Measurements from ENCODE around the gene HSF2BP. TPM values are rescaled to one million over a fixed set of nuclear protein-coding genes. Genes with fewer than 3 reads are reported as not detected.
A peak's percentile ranks its signal among the peaks of the same experiment; 100 is the strongest.

HSF2BP gene
- total RNA-seq, 4 donors from 2014 or later: 0.40 to 2.4 (median 1.2) TPM

DNA sequence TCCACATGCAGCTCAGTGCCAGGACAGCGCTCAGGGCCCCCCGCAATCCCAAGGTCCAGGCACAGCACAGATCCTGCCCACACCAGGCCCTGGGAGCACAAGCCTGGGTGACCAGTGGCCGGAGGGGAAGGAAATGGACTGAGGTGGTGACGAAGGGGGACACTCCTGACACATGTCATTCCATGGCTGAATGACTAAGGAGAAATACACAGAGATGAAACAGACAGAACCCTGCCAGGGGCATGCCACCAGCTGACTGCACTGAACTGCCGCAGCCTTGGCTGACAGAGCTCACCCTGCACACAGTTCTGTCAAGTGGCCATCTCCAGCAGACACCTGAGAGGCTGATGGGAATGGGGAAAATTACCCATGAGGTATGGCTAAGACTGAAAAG, 56.1 kb downstream of the HSF2BP start:
- Histone ChIP-seq H3K27ac (peak overlapping the region in 2 of 4 donors; percentile 2 to 24), H3K4me3 (no peak overlapping the region), H3K4me1 (no peaks in the 10 kb centered on the region), H3K27me3 (no peaks in the 10 kb centered on the region), H3K9me3 (no peaks in the 10 kb centered on the region), H3K36me3 (no peaks in the 10 kb centered on the region)
- TF ChIP-seq, protein P1, sequence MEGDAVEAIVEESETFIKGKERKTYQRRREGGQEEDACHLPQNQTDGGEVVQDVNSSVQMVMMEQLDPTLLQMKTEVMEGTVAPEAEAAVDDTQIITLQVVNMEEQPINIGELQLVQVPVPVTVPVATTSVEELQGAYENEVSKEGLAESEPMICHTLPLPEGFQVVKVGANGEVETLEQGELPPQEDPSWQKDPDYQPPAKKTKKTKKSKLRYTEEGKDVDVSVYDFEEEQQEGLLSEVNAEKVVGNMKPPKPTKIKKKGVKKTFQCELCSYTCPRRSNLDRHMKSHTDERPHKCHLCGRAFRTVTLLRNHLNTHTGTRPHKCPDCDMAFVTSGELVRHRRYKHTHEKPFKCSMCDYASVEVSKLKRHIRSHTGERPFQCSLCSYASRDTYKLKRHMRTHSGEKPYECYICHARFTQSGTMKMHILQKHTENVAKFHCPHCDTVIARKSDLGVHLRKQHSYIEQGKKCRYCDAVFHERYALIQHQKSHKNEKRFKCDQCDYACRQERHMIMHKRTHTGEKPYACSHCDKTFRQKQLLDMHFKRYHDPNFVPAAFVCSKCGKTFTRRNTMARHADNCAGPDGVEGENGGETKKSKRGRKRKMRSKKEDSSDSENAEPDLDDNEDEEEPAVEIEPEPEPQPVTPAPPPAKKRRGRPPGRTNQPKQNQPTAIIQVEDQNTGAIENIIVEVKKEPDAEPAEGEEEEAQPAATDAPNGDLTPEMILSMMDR (IDR thresholded peaks at IDR 0.05): no peak
- TF ChIP-seq POLR2AphosphoS5 (IDR thresholded peaks at IDR 0.05) (no peak), POLR2A (IDR thresholded peaks at IDR 0.05) (no peak), EP300 (IDR thresholded peaks at IDR 0.05) (no peak)
- WGBS, 2 donors (ENCODE audit: low coverage in 1 of 2): 80% methylated on average over 5 of the region's 5 CpGs; no CpG with 5 or more reads in 1 of the 2 donors
- peak; percentile 46 for ATAC-seq

DNA sequence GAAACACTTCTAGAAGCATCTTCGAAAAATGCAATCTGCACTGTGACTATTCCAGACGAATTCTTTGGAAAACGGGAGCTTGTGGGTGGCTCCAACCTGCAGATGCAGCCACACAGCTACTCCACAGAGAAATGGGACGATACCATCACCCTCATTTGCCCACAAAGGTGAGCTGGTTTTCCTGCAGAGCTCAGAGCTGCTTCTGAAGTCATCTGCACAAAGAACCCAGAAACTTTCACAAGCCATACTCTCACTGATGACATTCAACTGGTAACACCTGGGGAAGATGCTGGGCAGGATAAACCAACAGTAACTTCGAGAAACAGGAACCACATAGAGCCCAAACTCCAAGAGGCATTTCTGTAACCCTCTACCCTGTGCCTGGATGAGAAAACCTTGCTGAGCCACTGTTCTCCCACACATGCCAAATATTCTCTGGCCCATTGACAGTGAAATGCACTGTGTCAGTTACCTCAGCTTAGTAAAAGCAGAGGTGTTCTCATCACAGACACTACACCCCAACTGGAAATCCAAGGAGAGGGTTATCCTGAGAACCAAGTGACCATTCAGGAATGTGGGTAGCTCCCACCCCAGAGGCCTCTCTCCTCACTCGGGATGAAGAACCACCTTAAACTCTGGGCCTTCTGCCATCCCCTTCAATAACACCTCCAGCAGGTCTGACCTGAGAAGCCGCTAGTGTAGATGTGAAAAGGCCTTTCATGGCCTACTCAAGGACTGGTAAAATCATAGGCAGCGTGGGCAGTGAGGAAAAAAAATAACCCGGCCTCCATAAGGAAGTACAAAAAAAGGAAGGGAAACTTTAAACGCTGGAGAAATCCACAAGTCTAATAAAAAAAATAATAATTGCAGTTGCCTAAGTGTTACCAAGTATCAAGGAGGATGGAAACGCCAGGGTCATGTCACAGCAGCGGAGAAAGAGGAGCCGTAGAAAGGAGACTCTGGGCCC, 56.7 kb downstream of the HSF2BP start:
- H3K27ac ChIP-seq: peak overlapping the region in 2 of 4 donors; percentile 2 to 24

DNA sequence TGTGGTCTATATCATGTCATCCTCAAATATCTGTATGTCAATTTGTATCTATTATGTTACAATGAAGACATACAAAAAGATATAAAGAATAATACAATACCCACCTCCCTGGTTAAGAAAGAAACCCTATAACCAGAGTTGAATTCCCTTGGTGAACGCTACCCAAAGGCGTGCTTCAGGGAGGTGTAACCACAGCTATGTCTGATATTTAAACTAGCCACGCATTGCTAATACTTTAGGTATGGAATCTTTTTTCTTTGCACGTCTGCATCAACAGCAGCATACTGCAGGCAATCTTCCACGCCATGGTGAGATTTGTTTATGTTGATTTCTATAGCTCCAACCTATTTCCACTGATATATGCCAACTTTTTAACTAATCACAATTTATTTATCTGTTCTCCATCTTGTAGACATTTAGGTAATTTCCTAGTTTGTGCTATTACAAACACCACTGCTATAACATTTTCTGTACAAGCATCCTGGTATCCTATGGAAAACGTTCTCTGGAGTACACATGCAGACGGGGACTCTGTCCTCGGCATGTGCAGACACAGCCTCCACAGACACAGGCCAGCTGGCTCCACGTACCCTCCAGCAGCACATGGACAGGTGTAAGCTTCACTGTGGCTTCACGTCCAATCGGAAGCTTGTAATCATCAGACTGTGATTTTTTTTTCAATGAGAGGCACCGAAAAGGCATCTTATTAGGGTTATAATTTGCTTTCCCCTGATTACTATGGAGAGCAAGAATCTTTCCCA, 58.5 kb downstream of the HSF2BP start:
- Histone ChIP-seq H3K4me3 (no peak overlapping the region), H3K9me3 (no peaks in the 10 kb centered on the region), H3K27ac (no peak overlapping the region), H3K36me3 (no peaks in the 10 kb centered on the region), H3K4me1 (no peaks in the 10 kb centered on the region), H3K27me3 (no peaks in the 10 kb centered on the region)
- WGBS, 2 donors (ENCODE audit: low coverage in 1 of 2): 92 to 93% methylated on average over 9 to 12 of the region's 12 CpGs
- ATAC-seq: no peak
- TF ChIP-seq POLR2AphosphoS5 (IDR thresholded peaks at IDR 0.05): no peak
- TF ChIP-seq, protein P1 (IDR thresholded peaks at IDR 0.05): no peak
- no peak for TF ChIP-seq POLR2A (IDR thresholded peaks at IDR 0.05)
- TF ChIP-seq EP300 (IDR thresholded peaks at IDR 0.05): no peak

More for the DNA sequence above, 56.7 kb downstream of the HSF2BP start:
- no peaks in the 10 kb centered on the region for H3K27me3 ChIP-seq
- TF ChIP-seq EP300 (IDR thresholded peaks at IDR 0.05) (no peak), POLR2AphosphoS5 (IDR thresholded peaks at IDR 0.05) (no peak), POLR2A (IDR thresholded peaks at IDR 0.05) (no peak)
- TF ChIP-seq, protein P1 (IDR thresholded peaks at IDR 0.05): no peak
- no peaks in the 10 kb centered on the region for H3K36me3 ChIP-seq
- H3K9me3 ChIP-seq: no peaks in the 10 kb centered on the region
- no peaks in the 10 kb centered on the region for H3K4me1 ChIP-seq
- ATAC-seq: no peak
- 52 to 62% methylated on average over 4 to 5 of the region's 13 CpGs for WGBS, 2 donors (ENCODE audit: low coverage in 1 of 2)
- H3K4me3 ChIP-seq: no peak overlapping the region

DNA sequence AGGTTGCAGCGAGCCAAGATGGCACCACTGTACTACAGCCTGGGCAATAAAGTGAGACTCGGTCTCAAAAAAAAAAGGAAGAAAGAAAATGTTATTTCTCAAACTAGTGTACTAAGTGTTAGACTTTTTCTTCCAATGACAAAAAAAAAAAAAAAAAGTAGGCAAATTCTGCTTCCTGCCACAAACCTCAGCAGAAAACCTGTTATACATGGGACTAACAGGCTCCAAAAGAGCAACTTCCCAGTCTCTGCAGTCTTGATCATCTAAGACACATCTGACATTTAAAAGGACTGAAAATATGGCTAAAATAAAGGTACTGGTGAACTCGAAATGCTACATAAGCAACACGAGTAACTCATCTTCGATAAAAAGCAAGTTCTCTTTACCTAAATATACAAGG, 59.6 kb downstream of the HSF2BP start:
- WGBS, 2 donors (ENCODE audit: low coverage in 1 of 2): 50 to 75% methylated on average over 2 to 4 of the region's 5 CpGs
- H3K9me3 ChIP-seq: no peaks in the 10 kb centered on the region
- no peak for TF ChIP-seq EP300 (IDR thresholded peaks at IDR 0.05)
- TF ChIP-seq, protein P1 (IDR thresholded peaks at IDR 0.05): no peak
- TF ChIP-seq POLR2AphosphoS5 (IDR thresholded peaks at IDR 0.05): no peak
- no peak for TF ChIP-seq POLR2A (IDR thresholded peaks at IDR 0.05)
- H3K4me3 ChIP-seq: no peak overlapping the region
- H3K27ac ChIP-seq: no peak overlapping the region
- no peaks in the 10 kb centered on the region for H3K36me3 ChIP-seq
- ATAC-seq: no peak
- H3K27me3 ChIP-seq: no peaks in the 10 kb centered on the region
- no peaks in the 10 kb centered on the region for H3K4me1 ChIP-seq

Data from gastroesophageal sphincter (tissue), 4 donors.